ENCODE measurements around the gene CHAF1B.
A peak's percentile ranks its signal among the peaks of the same experiment; 100 is the strongest.

Gene CHAF1B

GRCh38 chr21:36428761-36429432, 43.7 kb downstream of the CHAF1B start:
- DNase-seq (ENCODE audit: low spot score) = no peak

DNA sequence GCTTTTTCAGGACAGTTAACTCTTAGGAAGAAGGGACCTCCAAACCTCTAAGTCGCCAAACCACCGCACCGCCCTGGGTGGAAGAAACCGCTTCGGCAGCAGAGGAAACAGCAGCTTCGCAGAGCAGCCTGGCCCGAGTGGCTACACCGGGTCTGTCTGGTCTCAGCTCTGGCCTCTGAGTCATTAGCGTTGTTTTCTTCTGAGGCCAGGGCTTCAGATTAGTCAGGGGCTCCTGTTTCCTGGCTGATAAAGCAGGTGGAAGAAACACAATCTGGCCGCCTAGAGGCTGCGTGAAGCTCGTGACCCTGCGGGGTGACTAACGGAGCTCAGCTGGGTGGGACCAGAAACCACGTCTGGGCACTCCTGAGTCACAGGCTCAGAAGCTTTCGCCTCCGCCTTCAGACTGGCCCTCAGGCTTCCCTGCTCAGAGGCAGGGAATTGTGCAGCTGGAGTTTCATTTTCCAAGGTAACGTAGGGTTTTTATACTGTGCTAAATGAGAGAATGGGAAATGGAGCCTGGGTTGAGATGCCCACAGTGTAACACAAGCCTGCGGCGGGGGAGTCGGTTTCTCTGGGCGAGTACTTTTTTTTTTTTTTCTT, 44.9 kb downstream of the CHAF1B start:
- peak; percentile 96 for DNase-seq (ENCODE audit: low spot score)

DNA sequence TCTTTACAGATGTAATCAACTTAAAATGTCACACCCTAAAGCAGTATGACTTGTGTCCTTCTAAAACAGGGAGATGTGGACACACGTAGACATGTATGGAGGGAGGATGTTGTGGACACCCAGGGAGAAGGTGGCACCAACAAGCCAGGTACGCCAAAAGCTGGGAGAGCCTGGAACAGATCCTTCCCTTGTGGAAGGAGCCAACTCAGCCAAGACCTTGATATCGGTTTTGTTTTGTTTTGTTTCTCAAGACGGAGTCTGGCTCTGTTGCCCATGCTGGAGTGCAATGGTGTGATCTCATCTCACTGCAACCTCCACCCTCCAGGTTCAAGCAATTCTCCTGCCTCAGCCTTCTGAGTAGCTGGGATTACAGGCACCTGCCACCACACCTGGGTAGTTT, 45.6 kb downstream of the CHAF1B start:
- DNase-seq (ENCODE audit: low spot score) = no peak

DNA sequence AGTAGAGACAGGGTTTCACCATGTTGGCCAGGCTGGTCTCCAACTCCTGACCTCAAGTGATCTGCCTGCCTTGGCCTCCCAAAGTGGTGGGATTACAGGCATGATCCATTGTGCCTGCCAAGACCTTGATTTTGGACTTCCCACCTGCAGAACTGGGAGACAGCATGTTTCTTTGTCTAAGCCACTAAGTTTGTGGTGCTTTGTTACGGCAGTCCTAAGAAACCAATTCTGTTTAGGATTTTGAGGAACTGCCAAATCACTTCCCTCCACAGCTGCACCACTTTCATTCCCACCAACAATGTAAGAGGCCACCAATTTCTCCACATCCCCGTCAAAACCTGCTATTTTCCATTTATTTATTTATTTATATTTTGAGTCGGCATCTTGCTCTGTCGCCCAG, 46.1 kb downstream of the CHAF1B start:
- no peak for DNase-seq (ENCODE audit: low spot score)

- DNase-seq (ENCODE audit: low spot score) = no peak
These were observed 48.0 kb downstream of the CHAF1B start for GRCh38 chr21:36433059-36433709.

GRCh38 chr21:36434144-36434543, 49.0 kb downstream of the CHAF1B start:
- DNase-seq (ENCODE audit: low spot score) = no peak

DNA sequence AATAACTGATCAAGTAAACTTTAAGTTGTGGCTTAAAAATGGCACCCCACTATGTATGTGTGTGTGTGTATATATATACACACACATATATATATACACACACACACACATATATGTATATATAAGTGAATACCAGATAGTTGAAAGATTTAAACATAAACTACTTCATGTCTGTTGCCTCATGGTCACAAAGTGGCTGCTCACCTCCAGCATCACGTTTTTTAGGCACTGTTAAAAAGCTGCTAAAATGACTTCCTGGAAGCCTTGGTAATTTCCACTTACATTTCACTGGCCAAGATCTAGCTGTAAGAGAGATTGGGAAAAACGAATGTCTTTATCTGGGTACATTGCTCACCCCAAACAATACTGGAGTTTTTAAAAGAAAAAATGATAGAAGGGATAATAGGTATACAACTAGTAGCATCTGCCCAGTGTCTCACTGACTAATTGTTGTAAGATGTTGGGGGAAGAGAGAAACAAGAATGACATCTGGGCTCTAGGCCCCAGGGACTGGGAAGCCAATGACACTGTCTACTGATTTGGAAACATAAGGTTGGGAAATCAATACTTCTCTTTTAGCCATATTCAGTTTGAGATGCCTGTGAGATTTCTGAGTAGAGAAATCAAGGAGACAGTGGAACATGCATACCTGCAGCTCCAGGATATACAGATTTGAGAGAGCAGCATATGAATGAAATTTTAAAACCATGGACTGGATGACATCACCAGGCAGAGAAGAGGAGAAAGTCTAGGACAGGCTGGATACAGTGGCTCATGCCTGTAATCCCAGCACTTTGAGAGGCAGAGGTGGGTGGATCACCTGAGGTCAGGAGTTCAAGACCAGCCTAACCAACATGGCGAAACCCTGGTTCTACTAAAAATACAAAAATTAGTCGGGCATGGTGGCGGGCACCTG, 51.9 kb downstream of the CHAF1B start:
- no peak for DNase-seq (ENCODE audit: low spot score)

- no peak for DNase-seq (ENCODE audit: low spot score)
These were observed 52.5 kb downstream of the CHAF1B start for GRCh38 chr21:36437745-36438128.

DNA sequence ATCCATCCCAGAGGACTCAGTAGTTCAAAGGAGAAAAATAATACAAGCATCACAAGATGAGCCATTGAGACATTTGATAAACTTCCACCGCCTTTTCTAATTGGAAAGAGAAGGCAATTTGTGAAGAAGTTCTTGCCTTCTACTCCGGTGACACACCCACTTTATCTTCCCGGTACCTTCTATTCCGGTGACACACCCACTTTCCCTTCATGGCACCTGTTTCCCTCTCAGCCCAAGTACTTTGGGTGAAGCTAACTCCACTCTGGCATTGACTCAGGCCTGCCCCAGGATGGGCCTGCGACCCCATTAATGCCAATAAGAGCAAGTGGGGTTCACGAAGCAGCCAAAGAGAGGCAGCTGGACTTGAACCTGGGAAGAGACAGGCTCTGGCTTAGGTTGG, 56.5 kb downstream of the CHAF1B start:
- no peak for DNase-seq (ENCODE audit: low spot score)

DNA sequence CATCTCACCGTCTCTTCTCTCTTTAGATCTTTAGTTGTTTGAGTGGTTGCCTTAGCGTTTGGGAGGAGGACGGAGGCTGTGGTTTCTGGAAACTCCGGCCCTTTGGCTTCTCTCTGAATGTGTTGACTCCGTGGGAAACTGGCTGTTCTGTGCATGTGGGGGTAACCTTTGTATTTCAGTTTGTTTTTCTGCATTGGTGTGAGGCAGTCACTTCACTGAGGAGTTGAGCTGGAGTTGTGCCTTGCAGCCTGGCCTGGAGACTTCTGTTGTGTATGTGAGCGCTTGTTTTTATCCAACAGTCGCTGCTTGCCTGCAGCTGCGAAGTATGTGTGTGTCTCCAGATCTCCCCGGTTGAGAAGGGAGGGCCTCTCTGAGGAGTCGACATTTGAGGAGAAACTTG, 61.1 kb downstream of the CHAF1B start:
- DNase-seq (ENCODE audit: low spot score) = no peak

GRCh38 chr21:36450511-36450910, 65.3 kb downstream of the CHAF1B start:
- DNase-seq (ENCODE audit: low spot score) = no peak

- DNase-seq (ENCODE audit: low spot score) = no peak
These were observed 66.3 kb downstream of the CHAF1B start for GRCh38 chr21:36451506-36451905.

DNA sequence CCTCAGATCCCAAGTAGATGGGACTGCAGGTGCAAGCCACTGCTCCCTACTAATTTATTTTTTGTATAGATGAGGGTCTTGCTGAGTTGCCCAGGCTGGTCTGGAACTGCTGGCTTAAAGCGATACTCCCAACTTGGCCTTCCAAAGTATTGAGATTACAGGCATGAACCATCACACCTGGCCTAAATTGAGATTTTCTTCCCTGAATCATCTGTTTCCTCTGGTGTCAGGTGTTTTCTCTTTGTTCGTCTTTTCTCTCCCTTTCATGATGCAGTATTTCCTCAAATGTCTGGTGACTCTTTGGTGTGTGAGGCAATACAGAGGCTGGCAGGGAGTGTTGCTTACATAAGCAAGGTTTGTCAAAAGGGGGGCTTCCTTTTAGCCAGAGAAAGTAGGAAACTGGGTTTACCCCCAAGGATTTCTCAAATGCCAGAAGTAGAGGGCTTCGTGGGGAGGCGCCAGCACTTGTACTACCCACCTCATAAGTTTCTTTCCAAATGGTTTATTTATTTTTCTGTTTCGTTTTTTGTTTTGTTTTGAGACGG, 67.2 kb downstream of the CHAF1B start:
- no peak for DNase-seq (ENCODE audit: low spot score)

GRCh38 chr21:36454093-36454531, 68.9 kb downstream of the CHAF1B start:
- no peak for DNase-seq (ENCODE audit: low spot score)

DNA sequence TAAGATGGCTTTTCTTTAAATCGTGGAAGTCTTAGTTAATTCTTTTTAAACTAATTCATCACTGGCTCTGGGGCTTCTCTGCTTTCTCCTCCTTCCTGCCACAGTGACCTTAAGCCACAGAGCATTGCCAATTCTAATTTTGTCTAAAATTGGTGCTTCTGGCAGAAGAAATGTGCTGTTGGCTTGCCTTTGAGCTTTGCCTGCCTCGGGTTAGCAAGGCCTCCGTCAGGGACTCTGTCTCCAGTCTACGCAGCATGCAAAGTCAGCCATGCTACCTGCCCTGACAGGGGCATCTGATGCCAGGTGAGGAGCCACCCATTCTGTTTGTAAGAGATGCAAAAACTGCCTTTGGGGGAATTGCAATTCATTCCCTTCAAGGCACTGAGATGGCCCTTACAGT, 69.5 kb downstream of the CHAF1B start:
- DNase-seq (ENCODE audit: low spot score) = no peak

DNA sequence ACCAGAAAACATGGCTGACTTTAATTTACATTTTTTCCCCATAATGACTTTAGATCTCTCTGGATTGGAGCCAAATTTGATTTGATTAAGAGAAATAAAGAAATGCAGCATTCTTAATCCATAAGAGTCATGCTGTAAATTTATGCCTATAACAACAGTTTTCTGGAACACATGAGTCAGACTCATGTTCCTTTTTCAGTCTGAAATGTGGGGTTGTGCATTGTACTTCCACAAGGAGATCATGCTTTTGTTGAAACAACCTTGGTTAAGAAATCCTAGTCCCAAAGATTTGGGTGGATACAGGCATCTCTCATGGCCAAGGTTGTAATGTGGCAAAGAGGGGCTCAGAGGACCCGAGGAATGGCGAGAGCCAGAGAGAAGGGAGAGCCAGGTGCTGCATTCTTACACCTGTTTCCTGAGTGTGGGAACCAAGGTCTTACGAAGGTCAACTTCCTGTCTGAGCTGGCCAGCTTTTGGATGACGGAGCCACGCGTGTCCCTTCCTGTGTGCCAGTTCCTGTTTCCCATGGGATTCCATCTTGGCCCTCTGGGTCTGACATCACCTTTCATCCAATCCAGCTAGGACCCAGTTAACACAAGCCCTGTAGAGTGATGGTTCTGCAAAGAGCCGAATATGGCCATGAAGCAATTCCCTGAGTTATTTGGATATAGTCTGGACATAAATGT, 71.7 kb downstream of the CHAF1B start:
- DNase-seq (ENCODE audit: low spot score) = no peak

GRCh38 chr21:36459098-36459497, 73.9 kb downstream of the CHAF1B start:
- DNase-seq (ENCODE audit: low spot score) = no peak

GRCh38 chr21:36460866-36461265, 75.7 kb downstream of the CHAF1B start:
- DNase-seq (ENCODE audit: low spot score) = no peak

GRCh38 chr21:36461277-36461917, 76.2 kb downstream of the CHAF1B start:
- DNase-seq (ENCODE audit: low spot score) = no peak

- DNase-seq (ENCODE audit: low spot score) = no peak
These were observed 76.8 kb downstream of the CHAF1B start for GRCh38 chr21:36461918-36462486.

- no peak for DNase-seq (ENCODE audit: low spot score)
These were observed 78.0 kb downstream of the CHAF1B start for GRCh38 chr21:36463204-36463603.
